Activated naive CD8-positive, alpha-beta T cell treated with anti-CD3 and anti-CD28 coated beads for 36 hours (primary cell): ENCODE data around the gene KLHL29. TPM values are rescaled to one million over a fixed set of nuclear protein-coding genes. Genes with fewer than 3 reads are reported as not detected.

Experiments
- DNase-seq: peaks from one replicate; pipeline ENCODE4 v3.0.0; 2021
- H3K27ac Mint-ChIP-seq: one replicate; pipeline ENCODE4 v1.8.0; 2022; ENCODE audit warnings: mild to moderate bottlenecking, moderate library complexity, mixed read lengths
- H3K27me3 Mint-ChIP-seq: one replicate; pipeline ENCODE4 v1.8.0; 2022; ENCODE audit warnings: mild to moderate bottlenecking, mixed read lengths
- H3K36me3 Mint-ChIP-seq: one replicate; pipeline ENCODE4 v1.8.0; 2021; ENCODE audit warnings: mild to moderate bottlenecking, mixed read lengths
- H3K4me1 Mint-ChIP-seq: one replicate; pipeline ENCODE4 v1.8.0; 2021; ENCODE audit warnings: mixed read lengths
- H3K4me3 Mint-ChIP-seq: one replicate; pipeline ENCODE4 v1.8.0; 2022; ENCODE audit warnings: mild to moderate bottlenecking, moderate library complexity, mixed read lengths
- H3K9me3 Mint-ChIP-seq: one replicate; pipeline ENCODE4 v1.8.0; 2022; ENCODE audit warnings: mixed read lengths
- total RNA-seq, 2 experiments: library from RNA; stranded (reverse); gene quantifications; one replicate each; pipeline ENCODE4 v1.2.3, GENCODE V29; 2021

The KLHL29 gene
- total RNA-seq, 2 experiments from 2014 or later, result 1.2 to 1.5 TPM

GRCh38 chr2:23498943-23499342 lies 114.0 kb downstream of the KLHL29 start:
- H3K4me1 Mint-ChIP-seq, result peaks cover 22% of the 10 kb centered on the region
- DNase-seq, result no peak
- peaks cover 12% of the 10 kb centered on the region for H3K27me3 Mint-ChIP-seq
- no peaks in the 10 kb centered on the region for H3K36me3 Mint-ChIP-seq
- no peak overlapping the region for H3K4me3 Mint-ChIP-seq
- no peak overlapping the region for H3K27ac Mint-ChIP-seq
- H3K9me3 Mint-ChIP-seq, result no peaks in the 10 kb centered on the region

- H3K4me1 Mint-ChIP-seq, result peaks cover 22% of the 10 kb centered on the region
- no peak overlapping the region for H3K4me3 Mint-ChIP-seq
- no peak for DNase-seq
- no peaks in the 10 kb centered on the region for H3K9me3 Mint-ChIP-seq
- no peak overlapping the region for H3K27ac Mint-ChIP-seq
- H3K36me3 Mint-ChIP-seq, result no peaks in the 10 kb centered on the region
- H3K27me3 Mint-ChIP-seq, result peaks cover 12% of the 10 kb centered on the region
These were observed 114.5 kb downstream of the KLHL29 start for GRCh38 chr2:23499439-23499838.

- H3K27ac Mint-ChIP-seq, result no peak overlapping the region
- H3K27me3 Mint-ChIP-seq, result peaks cover 8% of the 10 kb centered on the region
- no peak overlapping the region for H3K4me3 Mint-ChIP-seq
These were observed 115.9 kb downstream of the KLHL29 start for GRCh38 chr2:23500836-23501235.

GRCh38 chr2:23502096-23502495 lies 117.1 kb downstream of the KLHL29 start:
- Mint-ChIP-seq H3K27me3 (peaks cover 8% of the 10 kb centered on the region), H3K36me3 (no peaks in the 10 kb centered on the region), H3K9me3 (no peaks in the 10 kb centered on the region), H3K27ac (no peak overlapping the region), H3K4me3 (no peak overlapping the region), H3K4me1 (peaks cover 10% of the 10 kb centered on the region)
- DNase-seq, result no peak

More at GRCh38 chr2:23500836-23501235, 115.9 kb downstream of the KLHL29 start:
- Mint-ChIP-seq H3K9me3 (no peaks in the 10 kb centered on the region), H3K36me3 (no peaks in the 10 kb centered on the region), H3K4me1 (peaks cover 17% of the 10 kb centered on the region)
- no peak for DNase-seq

GRCh38 chr2:23503097-23503496 lies 118.1 kb downstream of the KLHL29 start:
- Mint-ChIP-seq H3K36me3 (no peaks in the 10 kb centered on the region), H3K4me3 (no peak overlapping the region), H3K9me3 (no peaks in the 10 kb centered on the region), H3K27me3 (peaks cover 3% of the 10 kb centered on the region), H3K27ac (no peak overlapping the region), H3K4me1 (peaks cover 4% of the 10 kb centered on the region)
- no peak for DNase-seq

GRCh38 chr2:23503682-23504081 lies 118.7 kb downstream of the KLHL29 start:
- Mint-ChIP-seq H3K27ac (no peak overlapping the region), H3K4me1 (peaks cover 4% of the 10 kb centered on the region), H3K4me3 (no peak overlapping the region), H3K36me3 (no peaks in the 10 kb centered on the region), H3K27me3 (peaks cover 3% of the 10 kb centered on the region), H3K9me3 (no peaks in the 10 kb centered on the region)
- DNase-seq, result no peak

- DNase-seq, result no peak
- Mint-ChIP-seq H3K9me3 (no peaks in the 10 kb centered on the region), H3K27ac (no peak overlapping the region), H3K4me3 (no peak overlapping the region), H3K27me3 (peaks cover 1% of the 10 kb centered on the region), H3K36me3 (no peaks in the 10 kb centered on the region), H3K4me1 (peaks cover 4% of the 10 kb centered on the region)
These were observed 119.6 kb downstream of the KLHL29 start for GRCh38 chr2:23504591-23504990.

GRCh38 chr2:23505218-23505983 lies 120.4 kb downstream of the KLHL29 start:
- DNase-seq, result no peak
- H3K4me3 Mint-ChIP-seq, result no peak overlapping the region
- H3K27ac Mint-ChIP-seq, result no peak overlapping the region
- peaks cover 4% of the 10 kb centered on the region for H3K4me1 Mint-ChIP-seq
- H3K36me3 Mint-ChIP-seq, result no peaks in the 10 kb centered on the region
- peaks cover 4% of the 10 kb centered on the region for H3K27me3 Mint-ChIP-seq
- no peaks in the 10 kb centered on the region for H3K9me3 Mint-ChIP-seq

GRCh38 chr2:23505984-23506380 lies 121.0 kb downstream of the KLHL29 start:
- H3K9me3 Mint-ChIP-seq, result no peaks in the 10 kb centered on the region
- H3K4me1 Mint-ChIP-seq, result peaks cover 4% of the 10 kb centered on the region
- DNase-seq, result no peak
- H3K27ac Mint-ChIP-seq, result no peak overlapping the region
- no peaks in the 10 kb centered on the region for H3K36me3 Mint-ChIP-seq
- peaks cover 4% of the 10 kb centered on the region for H3K27me3 Mint-ChIP-seq
- no peak overlapping the region for H3K4me3 Mint-ChIP-seq

GRCh38 chr2:23506531-23507266 lies 121.7 kb downstream of the KLHL29 start:
- no peaks in the 10 kb centered on the region for H3K9me3 Mint-ChIP-seq
- no peak for DNase-seq
- no peaks in the 10 kb centered on the region for H3K36me3 Mint-ChIP-seq
- no peak overlapping the region for H3K27ac Mint-ChIP-seq
- peaks cover 4% of the 10 kb centered on the region for H3K4me1 Mint-ChIP-seq
- no peak overlapping the region for H3K4me3 Mint-ChIP-seq
- H3K27me3 Mint-ChIP-seq, result peaks cover 4% of the 10 kb centered on the region

- no peak overlapping the region for H3K4me3 Mint-ChIP-seq
- no peaks in the 10 kb centered on the region for H3K36me3 Mint-ChIP-seq
- no peak overlapping the region for H3K27ac Mint-ChIP-seq
- H3K4me1 Mint-ChIP-seq, result peaks cover 4% of the 10 kb centered on the region
- no peak for DNase-seq
- H3K27me3 Mint-ChIP-seq, result peaks cover 4% of the 10 kb centered on the region
- no peaks in the 10 kb centered on the region for H3K9me3 Mint-ChIP-seq
These were observed 122.5 kb downstream of the KLHL29 start for GRCh38 chr2:23507267-23508065.

- Mint-ChIP-seq H3K36me3 (no peaks in the 10 kb centered on the region), H3K4me1 (peaks cover 4% of the 10 kb centered on the region), H3K27me3 (peaks cover 4% of the 10 kb centered on the region), H3K27ac (no peak overlapping the region), H3K9me3 (no peaks in the 10 kb centered on the region), H3K4me3 (no peak overlapping the region)
- no peak for DNase-seq
These were observed 123.0 kb downstream of the KLHL29 start for GRCh38 chr2:23508066-23508390.

- H3K4me3 Mint-ChIP-seq, result no peak overlapping the region
- H3K4me1 Mint-ChIP-seq, result peaks cover 4% of the 10 kb centered on the region
- H3K27ac Mint-ChIP-seq, result no peak overlapping the region
- no peaks in the 10 kb centered on the region for H3K36me3 Mint-ChIP-seq
- H3K9me3 Mint-ChIP-seq, result no peaks in the 10 kb centered on the region
- peaks cover 4% of the 10 kb centered on the region for H3K27me3 Mint-ChIP-seq
- DNase-seq, result no peak
These were observed 124.1 kb downstream of the KLHL29 start for GRCh38 chr2:23509103-23509502.

GRCh38 chr2:23509596-23510292 lies 124.8 kb downstream of the KLHL29 start:
- H3K27me3 Mint-ChIP-seq, result peaks cover 4% of the 10 kb centered on the region
- no peak overlapping the region for H3K27ac Mint-ChIP-seq
- no peaks in the 10 kb centered on the region for H3K36me3 Mint-ChIP-seq
- H3K4me3 Mint-ChIP-seq, result no peak overlapping the region
- no peak for DNase-seq
- H3K9me3 Mint-ChIP-seq, result no peaks in the 10 kb centered on the region
- H3K4me1 Mint-ChIP-seq, result peaks cover 4% of the 10 kb centered on the region

- peaks cover 4% of the 10 kb centered on the region for H3K4me1 Mint-ChIP-seq
- H3K27me3 Mint-ChIP-seq, result peaks cover 10% of the 10 kb centered on the region
- H3K27ac Mint-ChIP-seq, result no peak overlapping the region
- no peak for DNase-seq
- H3K36me3 Mint-ChIP-seq, result no peaks in the 10 kb centered on the region
- H3K4me3 Mint-ChIP-seq, result no peak overlapping the region
- no peaks in the 10 kb centered on the region for H3K9me3 Mint-ChIP-seq
These were observed 125.5 kb downstream of the KLHL29 start for GRCh38 chr2:23510471-23510870.
